K562 (cell line): ENCODE results near the gene CELSR1. TPM values are rescaled to one million over a fixed set of nuclear protein-coding genes. Genes with fewer than 3 reads are reported as not detected.

Source experiments
- ATAC-seq: fragments of 200-7000 bp; cut with Tn5 transposase; 3 replicates; pipeline ENCODE4 v1.9.1; 2020; ENCODE audit warnings: moderate library complexity
- BruUV-seq: library from RNA; stranded (reverse); fragments of 400-500 nt; replicated peaks from 2 replicates; lab custom pipeline; 2021; lab: Mats Ljungman, UMichigan
- CTCF ChIA-PET: fragments of 300-600 bp; formaldehyde crosslinking; extraction: SDS; loops from one replicate; lab custom pipeline; 2021; ENCODE audit warnings: low intra/inter-chr PET ratio; lab: Yijun Ruan, JAX
- POLR2A ChIA-PET: fragments of 300-600, 350-650 bp; sonication (Branson Sonifier 250); formaldehyde crosslinking; extraction: SDS; loops from one replicate; lab custom pipeline; 2021; ENCODE audit warnings: antibody characterized with exemption, inconsistent platforms; lab: Yijun Ruan, JAX
- DNase-seq, 4 experiments: peaks; one replicate each; pipeline versions ENCODE4 v3.0.0 to v3.0.0-alpha.2; 2011 to 2018; ENCODE audit warnings: low spot score in 3 of 4, mixed read lengths in 3 of 4; ENCODE audit errors: extremely low read depth in 1 of 4
- FAIRE-seq: peaks from 2 replicates; lab custom pipeline; 2011; peaks lifted over from hg19 to GRCh38; lab: Jason Lieb, UNC
- H2AFZ ChIP-seq: 2 replicates; pipeline ENCODE4 v1.6.0; 2011; ENCODE audit warnings: low read depth, low read length, control low read depth, inconsistent platforms
- H3K27ac ChIP-seq: fragments of 200-600 bp; 3 replicates; pipeline ENCODE4 v1.8.0; 2011; ENCODE audit warnings: low read depth, mild to moderate bottlenecking, control low read depth, inconsistent platforms, low read length, moderate library complexity, mixed read lengths; ENCODE audit errors: extremely low read depth
- H3K27me3 ChIP-seq, 2 experiments: fragments of 300-600 bp in 1 of 2; 2 replicates in 1 of 2; 3 replicates in 1 of 2; pipeline versions ENCODE4 v1.6.0 to v1.8.0; 2011; ENCODE audit warnings: inconsistent platforms in 2 of 2, low read length in 2 of 2, mild to moderate bottlenecking in 1 of 2, mixed read lengths in 1 of 2, moderate library complexity in 1 of 2; ENCODE audit not compliant: control insufficient read depth in 2 of 2, insufficient read depth in 2 of 2
- H3K36me3 ChIP-seq: fragments of 300-600 bp; 3 replicates; pipeline ENCODE4 v1.8.0; 2011; ENCODE audit warnings: mild to moderate bottlenecking, low read length, inconsistent platforms; ENCODE audit not compliant: control insufficient read depth, insufficient read depth
- H3K4me1 ChIP-seq, 2 experiments: fragments of 200-600 bp in 1 of 2; replicated peaks in 1 of 2; 2 replicates in 1 of 2; 3 replicates in 1 of 2; pipeline versions ENCODE4 v1.5.1 to v1.8.0; 2011; ENCODE audit warnings: inconsistent platforms in 2 of 2, low read length in 2 of 2, mild to moderate bottlenecking in 1 of 2, mixed read lengths in 1 of 2, moderate library complexity in 1 of 2; ENCODE audit not compliant: control insufficient read depth in 2 of 2, insufficient read depth in 2 of 2
- H3K4me2 ChIP-seq: 2 replicates; pipeline ENCODE4 v1.6.1; 2011; ENCODE audit warnings: low read length, control low read depth, inconsistent platforms, mixed read lengths; ENCODE audit not compliant: insufficient read depth
- H3K4me3 ChIP-seq: fragments of 200-600 bp; sonication (generic), shearing (Covaris generic); 2 replicates; pipeline ENCODE4 v1.5.1; 2016; ENCODE audit warnings: control low read depth, inconsistent platforms
- H3K79me2 ChIP-seq: fragments of 200-600 bp; 3 replicates; pipeline ENCODE4 v1.8.0; 2011; ENCODE audit warnings: low read length, inconsistent platforms; ENCODE audit not compliant: control insufficient read depth, insufficient read depth
- H3K9ac ChIP-seq, 2 experiments: 2 replicates each; pipeline versions ENCODE4 v1.6.0 to v1.6.1; 2011; ENCODE audit warnings: low read depth in 2 of 2, low read length in 2 of 2, control low read depth in 1 of 2, inconsistent platforms in 1 of 2, mild to moderate bottlenecking in 1 of 2, mixed read lengths in 1 of 2; ENCODE audit not compliant: insufficient read depth in 1 of 2
- H3K9me1 ChIP-seq: one replicate; pipeline ENCODE4 v1.6.0; 2011; ENCODE audit warnings: inconsistent platforms, mild to moderate bottlenecking, low read length, moderate library complexity; ENCODE audit not compliant: control insufficient read depth, insufficient read depth
- H3K9me3 ChIP-seq: replicated peaks from 2 replicates; pipeline ENCODE4 v1.5.1; 2011; ENCODE audit warnings: low read depth, low read length, inconsistent platforms; ENCODE audit not compliant: control insufficient read depth, insufficient read depth
- H4K20me1 ChIP-seq: replicated peaks from 2 replicates; pipeline ENCODE4 v1.6.1; 2011; ENCODE audit warnings: low read length, inconsistent platforms, mixed read lengths; ENCODE audit not compliant: control insufficient read depth, insufficient read depth
- FOXA1 ChIP-seq: fragments of 450-650 bp; IDR thresholded peaks from 2 replicates; pipeline ENCODE4 v1.6.1; 2016; ENCODE audit warnings: mild to moderate bottlenecking, borderline replicate concordance
- WGBS: fragments of 100-300 bp; shearing (Covaris generic); methylation state at CpG from one replicate; pipeline ENCODE4 v1.1.6; 2016; ENCODE audit warnings: low coverage, mixed read lengths; ENCODE audit not compliant: insufficient coverage; ENCODE audit errors: missing lambda C conversion rate; 5-methylcytosine and 5-hydroxymethylcytosine counted together
- in situ Hi-C: fragments of 300-500 bp; cut with MboI; formaldehyde crosslinking; loops from 4 replicates; pipeline ENCODE4 v1.15.0; 2018; ENCODE audit warnings: inconsistent platforms, mixed read lengths
- intact Hi-C: fragments of 100-400 bp; cut with micrococcal nuclease; formaldehyde crosslinking; loops from 2 replicates; pipeline ENCODE4 v1.14.2; 2022
- polyA plus RNA-seq, 8 experiments: library from polyadenylated mRNA; depleted of rRNA in 4 of 8; stranded (reverse) in 5 of 8; unstranded in 3 of 8; fragments of >200 nt; fragmentation: Nextera tagmentation in 2 of 8; fragmentation: Illumina TruSeq in 1 of 8; extraction: Ambion mirVana in 2 of 8; extraction: Trizol in 1 of 8; gene quantifications; 2 replicates each; pipeline versions ENCODE4 v1.2.1 to v1.2.3, GENCODE V29; 2011 to 2014; ENCODE audit warnings: inconsistent platforms in 1 of 8, missing spikeins in 1 of 8
- total RNA-seq, 7 experiments: library from RNA; depleted of rRNA in 6 of 7; stranded (reverse); fragments of >200 nt in 6 of 7; fragmentation: Illumina TruSeq in 2 of 7; extraction: Trizol in 2 of 7; gene quantifications; 2 replicates each; pipeline versions ENCODE4 v1.2.1 to v1.2.3, GENCODE V29; 2011 to 2021; ENCODE audit warnings: low replicate concordance in 1 of 7
- TF ChIP-seq, protein P1 (sequence below): fragments of 450-650 bp; conservative IDR thresholded peaks from 2 replicates; pipeline ENCODE4 v1.6.1; 2016; ENCODE audit warnings: missing genetic modification characterization, low read depth, mild to moderate bottlenecking, control low read depth, missing compliant biosample characterization
- TF ChIP-seq, protein P2 (sequence below): sonication (generic); formaldehyde crosslinking; IDR thresholded peaks from 2 replicates; pipeline ENCODE4 v1.9.0; 2022; ENCODE audit warnings: mild to moderate bottlenecking, missing genetic modification reagents
- TF ChIP-seq, protein P3 (sequence below): fragments of 450-650 bp; IDR thresholded peaks from 2 replicates; pipeline ENCODE4 v1.6.1; 2016

The CELSR1 gene
- total and polyA plus RNA-seq, 9 of the 15 experiments (the other 6 are each of a cell fraction or from before 2014, with no cell fraction given), result under 0.01 to 0.09 TPM; not detected in 7

DNA sequence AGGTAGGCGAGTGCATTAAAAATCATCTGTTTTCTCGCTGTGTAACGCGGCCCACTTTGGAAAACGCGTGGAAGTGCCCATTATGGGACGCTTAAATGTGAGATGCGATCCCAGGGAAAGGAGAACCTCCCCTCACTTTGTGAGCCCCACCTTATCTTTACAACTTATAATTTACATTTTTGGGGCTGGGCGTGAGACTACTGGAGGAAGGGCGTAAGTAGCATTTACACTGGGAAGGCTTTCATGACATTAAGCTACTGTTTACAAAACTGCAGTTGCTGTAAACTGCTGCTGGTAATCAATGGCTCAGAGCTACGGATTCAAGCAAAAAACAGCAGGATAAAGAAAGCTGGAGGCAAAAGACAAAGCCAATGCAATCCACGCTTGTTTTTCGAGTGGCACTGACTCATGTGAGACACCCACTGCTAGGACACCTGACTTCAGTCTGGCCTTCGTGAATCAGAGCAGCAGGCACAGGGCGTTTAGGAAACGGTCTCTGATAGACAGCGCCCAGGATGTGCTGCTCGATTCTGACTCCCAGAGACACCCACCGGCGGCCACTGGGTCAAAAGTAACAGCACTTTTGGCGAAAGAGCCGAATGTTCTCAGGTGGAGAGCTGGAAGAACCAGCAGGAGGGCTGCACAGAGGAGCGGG is 123.6 kb downstream of the CELSR1 start:
- DNase-seq (no peak), FAIRE-seq (no peak), ATAC-seq (no peak)
- BruUV-seq, result no TSS peak
- TF ChIP-seq, protein P1, sequence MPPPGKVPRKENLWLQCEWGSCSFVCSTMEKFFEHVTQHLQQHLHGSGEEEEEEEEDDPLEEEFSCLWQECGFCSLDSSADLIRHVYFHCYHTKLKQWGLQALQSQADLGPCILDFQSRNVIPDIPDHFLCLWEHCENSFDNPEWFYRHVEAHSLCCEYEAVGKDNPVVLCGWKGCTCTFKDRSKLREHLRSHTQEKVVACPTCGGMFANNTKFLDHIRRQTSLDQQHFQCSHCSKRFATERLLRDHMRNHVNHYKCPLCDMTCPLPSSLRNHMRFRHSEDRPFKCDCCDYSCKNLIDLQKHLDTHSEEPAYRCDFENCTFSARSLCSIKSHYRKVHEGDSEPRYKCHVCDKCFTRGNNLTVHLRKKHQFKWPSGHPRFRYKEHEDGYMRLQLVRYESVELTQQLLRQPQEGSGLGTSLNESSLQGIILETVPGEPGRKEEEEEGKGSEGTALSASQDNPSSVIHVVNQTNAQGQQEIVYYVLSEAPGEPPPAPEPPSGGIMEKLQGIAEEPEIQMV (tag), result no peak
- TF ChIP-seq, protein P2, sequence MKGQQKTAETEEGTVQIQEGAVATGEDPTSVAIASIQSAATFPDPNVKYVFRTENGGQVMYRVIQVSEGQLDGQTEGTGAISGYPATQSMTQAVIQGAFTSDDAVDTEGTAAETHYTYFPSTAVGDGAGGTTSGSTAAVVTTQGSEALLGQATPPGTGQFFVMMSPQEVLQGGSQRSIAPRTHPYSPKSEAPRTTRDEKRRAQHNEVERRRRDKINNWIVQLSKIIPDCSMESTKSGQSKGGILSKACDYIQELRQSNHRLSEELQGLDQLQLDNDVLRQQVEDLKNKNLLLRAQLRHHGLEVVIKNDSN (CRISPR knock-in tag), result no peak
- TF ChIP-seq, protein P3, sequence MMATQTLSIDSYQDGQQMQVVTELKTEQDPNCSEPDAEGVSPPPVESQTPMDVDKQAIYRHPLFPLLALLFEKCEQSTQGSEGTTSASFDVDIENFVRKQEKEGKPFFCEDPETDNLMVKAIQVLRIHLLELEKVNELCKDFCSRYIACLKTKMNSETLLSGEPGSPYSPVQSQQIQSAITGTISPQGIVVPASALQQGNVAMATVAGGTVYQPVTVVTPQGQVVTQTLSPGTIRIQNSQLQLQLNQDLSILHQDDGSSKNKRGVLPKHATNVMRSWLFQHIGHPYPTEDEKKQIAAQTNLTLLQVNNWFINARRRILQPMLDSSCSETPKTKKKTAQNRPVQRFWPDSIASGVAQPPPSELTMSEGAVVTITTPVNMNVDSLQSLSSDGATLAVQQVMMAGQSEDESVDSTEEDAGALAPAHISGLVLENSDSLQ, result no peak
- no peak for TF ChIP-seq FOXA1
- no peak overlapping the region for H3K27ac ChIP-seq
- peaks cover 0 to 18% of the 10 kb centered on the region in 2 experiments; a peak in 1 of 5 replicates for H3K4me1 ChIP-seq
- H3K9me3 ChIP-seq, result no peaks in the 10 kb centered on the region
- H3K4me2 ChIP-seq, result no peak overlapping the region
- 2% methylated on average over 18 of the region's 23 CpGs for WGBS
- H4K20me1 ChIP-seq, result peaks cover 7% of the 10 kb centered on the region; the same call in 1 of the 2 replicates
- H3K79me2 ChIP-seq, result no peaks in the 10 kb centered on the region
- in situ Hi-C loops (no loop called here), intact Hi-C loops (no loop called here)
- peaks cover 21 to 88% of the 10 kb centered on the region in 2 experiments; a peak in 4 of 5 replicates for H3K27me3 ChIP-seq
- ChIA-PET CTCF (no interaction called here), POLR2A (no interaction called here)
- H3K4me3 ChIP-seq, result no peak overlapping the region
- H3K36me3 ChIP-seq, result no peaks in the 10 kb centered on the region
- no peak overlapping the region for H3K9ac ChIP-seq
- H3K9me1 ChIP-seq, result no peaks in the 10 kb centered on the region
- no peak overlapping the region for H2AFZ ChIP-seq
